ENCODE results near the gene PLCB2. TPM values are rescaled to one million over a fixed set of nuclear protein-coding genes. Genes with fewer than 3 reads are reported as not detected.

PLCB2 gene
- total and polyA plus RNA-seq, 9 of the 15 experiments (the other 6 are each of a cell fraction or from before 2014, with no cell fraction given): 0.37 to 12.3 (median 8.0) TPM

GRCh38 chr15:40290918-40291574 lies 16.7 kb downstream of the PLCB2 start (continued):
- TF ChIP-seq ZNF407 (IDR thresholded peaks at IDR 0.05; ENCODE audit: low read depth) (no peak), TGIF2 (CRISPR knock-in tag; IDR thresholded peaks at IDR 0.05) (no peak), CREBBP (IDR thresholded peaks at IDR 0.05; ENCODE audit: low read depth, low read length) (no peak), NFATC3 (IDR thresholded peaks at IDR 0.05) (no peak), ESRRB (CRISPR knock-in tag; IDR thresholded peaks at IDR 0.05; ENCODE audit: borderline replicate concordance) (no peak), ZSCAN32 (CRISPR knock-in tag; IDR thresholded peaks at IDR 0.05) (no peak), PTBP1 (IDR thresholded peaks at IDR 0.05; ENCODE audit: low read depth, low read length) (no peak), ZNF699 (CRISPR knock-in tag; IDR thresholded peaks at IDR 0.05; ENCODE audit: insufficient replicate concordance) (no peak), ZNF253 (CRISPR knock-in tag; conservative IDR thresholded peaks at IDR 0.05) (no peak), TRIM24 (IDR thresholded peaks at IDR 0.05) (no peak), SNRNP70 (optimal IDR thresholded peaks at IDR 0.05; ENCODE audit: low read depth, low read length) (no peak), TFAM (CRISPR knock-in tag; conservative IDR thresholded peaks at IDR 0.05) (no peak), BRD9 (IDR thresholded peaks at IDR 0.05; ENCODE audit: low read depth, partially characterized antibody) (no peak), BRF1 (IDR thresholded peaks at IDR 0.05; ENCODE audit: borderline replicate concordance, extremely low read depth, insufficient read length) (no peak), ARID2 (IDR thresholded peaks at IDR 0.05) (no peak), KDM1A (IDR thresholded peaks at IDR 0.05) (no peak), ELF4 (CRISPR knock-in tag; IDR thresholded peaks at IDR 0.05) (no peak), ILF3 (IDR thresholded peaks at IDR 0.05; ENCODE audit: borderline replicate concordance) (no peak)
- TF ChIP-seq, protein P1, sequence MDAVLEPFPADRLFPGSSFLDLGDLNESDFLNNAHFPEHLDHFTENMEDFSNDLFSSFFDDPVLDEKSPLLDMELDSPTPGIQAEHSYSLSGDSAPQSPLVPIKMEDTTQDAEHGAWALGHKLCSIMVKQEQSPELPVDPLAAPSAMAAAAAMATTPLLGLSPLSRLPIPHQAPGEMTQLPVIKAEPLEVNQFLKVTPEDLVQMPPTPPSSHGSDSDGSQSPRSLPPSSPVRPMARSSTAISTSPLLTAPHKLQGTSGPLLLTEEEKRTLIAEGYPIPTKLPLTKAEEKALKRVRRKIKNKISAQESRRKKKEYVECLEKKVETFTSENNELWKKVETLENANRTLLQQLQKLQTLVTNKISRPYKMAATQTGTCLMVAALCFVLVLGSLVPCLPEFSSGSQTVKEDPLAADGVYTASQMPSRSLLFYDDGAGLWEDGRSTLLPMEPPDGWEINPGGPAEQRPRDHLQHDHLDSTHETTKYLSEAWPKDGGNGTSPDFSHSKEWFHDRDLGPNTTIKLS (IDR thresholded peaks at IDR 0.05; ENCODE audit: borderline replicate concordance, low read depth): peak; percentile 47; the same call in 1 of the 2 replicates
